Inferior parietal cortex (tissue), 1 donor: ENCODE results near the gene SPACA5.
A peak's percentile ranks its signal among the peaks of the same experiment; 100 is the strongest.
"Not testable (repeated sequence)": the region's sequence is repeated elsewhere in the genome, so short reads cannot be mapped to it uniquely, and the experiment has no call there.

ENCODE experiments used
- DNase-seq: peaks from one replicate; pipeline ENCODE4 v3.0.0-alpha.2; 2016; ENCODE audit errors: extremely low spot score

SPACA5 gene

DNA sequence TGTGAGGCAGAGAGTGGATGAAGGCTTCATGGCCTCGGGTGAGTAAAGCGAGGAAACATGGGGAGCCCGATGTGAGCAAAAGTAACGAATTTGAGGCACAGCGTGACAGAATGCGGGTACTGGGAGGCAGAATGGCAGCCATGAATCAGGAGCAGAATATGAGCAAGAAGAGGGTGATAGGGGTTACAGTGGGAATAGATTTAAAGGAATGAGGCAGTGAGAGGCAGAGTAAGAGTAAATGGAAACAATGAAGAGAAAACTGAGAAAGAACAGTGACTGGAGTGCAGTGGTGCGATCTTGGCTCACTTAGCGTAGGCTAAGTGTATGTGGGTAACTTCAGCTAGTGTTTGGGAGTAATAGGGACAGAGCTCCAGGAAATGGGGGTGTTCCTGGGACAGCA lies at the start of gene SPACA5:
Gene SPACA5 (plus strand): TSS at position 301 of the 400 bp plus-strand sequence. CDS start 815 bp downstream, outside the sequence.
- not testable (repeated sequence) for DNase-seq

GRCh38 chrX:47958206-47958605 lies 48.6 kb upstream of the SPACA5 start:
- DNase-seq, result not testable (repeated sequence)

GRCh38 chrX:47958761-47959342 lies 47.9 kb upstream of the SPACA5 start:
- DNase-seq, result peak; percentile 1

DNA sequence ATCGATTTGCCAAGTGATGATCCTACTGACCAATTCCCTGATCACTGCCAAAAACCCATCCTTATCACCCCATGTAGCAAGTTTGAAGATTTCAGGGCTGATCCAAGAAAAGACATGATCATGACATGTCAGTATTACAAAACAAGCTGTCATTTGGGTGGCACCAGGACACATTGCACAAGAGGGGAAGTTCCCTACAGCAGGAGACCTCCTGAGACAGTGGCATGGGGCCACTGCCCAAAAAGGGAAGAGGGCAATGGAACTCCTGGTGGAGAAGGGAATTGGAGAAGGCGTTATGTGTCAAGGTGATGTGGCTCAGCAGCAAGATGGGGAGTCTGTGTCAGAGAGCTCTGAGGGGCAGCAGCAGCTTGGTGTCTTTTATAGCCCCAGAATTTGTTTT lies 46.4 kb upstream of the SPACA5 start:
- DNase-seq, result no peak

DNA sequence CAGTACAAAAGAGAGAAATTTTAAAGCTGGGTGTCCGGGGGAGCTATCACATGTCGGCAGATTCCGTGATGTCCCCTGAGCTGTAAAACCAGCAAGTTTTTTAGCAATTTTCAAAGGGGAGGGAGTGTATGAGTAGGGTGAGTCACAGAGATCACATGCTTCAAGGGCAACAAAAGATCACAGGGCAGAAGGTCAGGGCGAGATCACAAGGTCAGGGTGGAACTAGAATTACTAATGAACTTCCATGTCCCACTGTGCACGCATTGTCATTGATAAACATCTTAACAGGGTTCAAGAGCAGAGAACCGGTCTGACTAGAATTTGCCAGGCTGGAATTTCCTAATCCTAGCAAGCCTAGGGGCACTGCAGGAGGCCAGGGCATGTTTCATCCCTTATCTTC lies 45.0 kb upstream of the SPACA5 start:
- DNase-seq, result not testable (repeated sequence)

- DNase-seq, result not testable (repeated sequence)
These were observed 41.3 kb upstream of the SPACA5 start for GRCh38 chrX:47965526-47965925.

DNA sequence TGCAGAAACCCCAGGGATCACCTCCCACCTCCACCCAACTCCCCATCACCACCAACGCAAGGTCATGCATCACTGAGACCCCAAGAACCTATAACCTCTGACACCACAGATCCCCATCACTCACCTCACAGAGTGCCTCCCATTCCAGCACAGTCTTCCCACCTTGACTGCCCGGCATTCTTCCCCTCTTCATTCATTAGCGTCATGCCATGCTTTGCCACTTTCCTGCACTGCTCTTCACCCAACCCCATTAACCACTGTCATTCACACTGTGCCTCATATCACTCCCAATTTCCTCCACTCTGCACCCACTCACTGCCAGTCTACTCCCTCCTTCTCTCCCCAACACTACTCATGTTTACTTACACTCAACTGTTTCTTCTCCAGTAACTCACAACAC lies 33.6 kb upstream of the SPACA5 start:
- no peak for DNase-seq

- DNase-seq, result no peak
These were observed 30.3 kb upstream of the SPACA5 start for GRCh38 chrX:47976254-47977151.

- DNase-seq, result no peak
These were observed 15.3 kb upstream of the SPACA5 start for GRCh38 chrX:47991263-47992094.

DNA sequence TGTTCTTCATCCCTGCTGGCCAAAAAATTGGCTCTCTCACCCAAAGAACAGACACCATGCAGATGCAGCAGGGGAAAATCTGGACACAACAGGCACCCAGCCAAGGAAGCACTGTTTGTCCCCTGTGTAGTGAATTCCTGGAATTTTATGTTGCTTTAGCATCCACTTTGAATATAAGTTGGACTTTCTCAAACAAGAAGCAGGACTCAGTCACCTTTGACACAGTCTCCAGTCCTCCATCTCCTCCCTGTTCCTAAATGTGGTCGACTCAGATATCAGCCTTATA lies 14.8 kb upstream of the SPACA5 start:
- DNase-seq, result no peak

- DNase-seq, result no peak
These were observed 14.1 kb upstream of the SPACA5 start for GRCh38 chrX:47992669-47993068.

GRCh38 chrX:48001260-48001659 lies 5.5 kb upstream of the SPACA5 start:
- no peak for DNase-seq

DNA sequence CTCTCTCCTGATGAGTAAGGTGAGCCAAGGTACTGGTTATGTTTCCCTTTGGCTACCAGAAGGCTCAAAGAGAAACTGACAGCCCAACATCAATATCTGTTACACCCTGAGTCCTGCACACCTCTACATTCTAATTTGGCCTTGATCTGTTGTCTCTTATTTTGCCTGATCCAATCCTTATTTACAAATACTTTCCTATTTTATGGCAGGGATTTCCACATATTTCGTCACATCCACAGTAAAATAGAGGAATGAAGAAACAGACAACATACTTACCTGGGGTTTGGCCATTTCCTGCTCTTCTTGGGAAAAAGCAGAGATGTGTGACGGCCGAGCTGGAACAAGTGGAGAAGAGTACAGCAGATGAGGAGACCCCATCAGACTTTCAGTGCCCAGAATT lies 4.5 kb upstream of the SPACA5 start:
- DNase-seq, result no peak

DNA sequence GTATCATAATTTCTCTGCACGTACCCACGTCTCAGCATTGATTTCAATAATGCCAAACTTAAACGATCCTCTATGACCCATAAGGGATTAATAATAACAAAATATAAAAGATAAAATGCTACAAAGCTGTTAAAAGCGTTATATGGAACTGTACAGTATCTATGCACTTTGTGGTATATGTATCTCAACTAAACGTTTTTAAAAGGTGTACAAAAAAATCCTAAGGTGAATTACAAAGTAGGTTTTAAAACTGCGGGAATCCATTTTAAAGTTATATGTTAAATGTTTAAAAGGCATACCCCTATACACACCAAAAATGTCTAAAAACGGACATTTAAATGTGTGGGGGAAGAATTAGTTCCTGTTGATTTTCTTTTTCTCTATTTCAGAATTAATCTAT lies 3.9 kb upstream of the SPACA5 start:
- DNase-seq, result no peak

- no peak for DNase-seq
These were observed 3.4 kb upstream of the SPACA5 start for GRCh38 chrX:48003367-48003757.

DNA sequence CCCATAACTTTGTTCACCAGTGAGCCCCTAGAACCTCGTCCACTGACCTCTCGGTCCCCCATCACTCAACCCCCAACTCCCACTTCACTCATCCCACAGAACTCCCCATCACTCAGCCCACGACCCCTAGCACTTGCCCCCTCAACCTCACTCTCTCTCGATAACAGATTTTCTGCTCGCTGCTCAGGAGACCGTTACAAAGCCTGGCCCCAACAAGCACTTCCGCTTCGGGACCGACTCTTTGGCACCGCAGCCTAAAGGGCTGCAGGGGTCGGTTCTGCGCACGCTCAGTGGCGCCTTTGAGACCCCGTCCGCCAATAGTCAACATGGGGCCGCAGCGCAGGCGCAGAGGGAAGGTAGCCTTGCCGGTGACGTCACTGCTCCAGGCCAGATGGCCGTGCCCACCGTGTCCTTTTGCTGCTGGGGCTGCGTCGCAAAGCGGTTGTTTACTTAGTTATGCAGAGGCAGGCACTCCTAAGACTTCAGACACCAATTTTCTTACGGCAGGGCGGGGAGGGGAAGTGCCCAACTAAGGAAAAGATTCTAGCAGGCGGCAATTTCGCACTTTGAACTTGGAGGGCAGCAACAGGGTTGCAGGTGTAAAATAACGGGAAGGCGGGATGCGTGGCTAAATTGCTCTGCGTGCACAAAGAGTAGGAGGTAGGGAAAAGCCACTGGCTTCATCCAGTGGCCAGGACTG lies 2.9 kb upstream of the SPACA5 start, which contains the start of gene ZNF182:
Gene ZNF182 (minus strand): TSS at position 232 of the 700 bp plus-strand sequence. CDS start 1,380 bp downstream, outside the sequence.
- DNase-seq, result peak; percentile 89

DNA sequence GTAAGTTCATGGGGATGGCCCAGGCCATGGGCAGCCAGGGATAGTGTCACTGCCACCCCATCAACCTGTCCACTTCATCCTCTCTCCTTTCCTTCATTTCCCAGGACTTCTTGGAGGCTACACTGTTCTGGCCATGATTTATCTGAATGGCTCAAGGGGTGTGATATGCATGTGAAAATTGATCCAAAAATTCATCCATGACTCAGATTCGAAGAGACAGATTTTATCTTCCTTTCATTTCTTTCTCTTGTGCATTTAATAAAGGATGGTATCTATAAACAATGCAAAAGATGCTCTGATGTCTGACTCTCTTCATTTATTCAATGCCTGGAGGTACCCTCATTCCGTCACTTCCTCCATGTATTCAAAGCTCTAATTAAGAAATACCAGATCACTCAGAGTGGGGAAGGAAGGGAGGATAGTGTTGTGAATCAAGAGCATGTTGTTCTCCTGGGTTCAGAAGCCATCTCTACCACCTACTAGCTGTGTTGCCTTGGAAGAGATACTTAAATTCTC lies 2.7 kb downstream of the SPACA5 start:
- not testable (repeated sequence) for DNase-seq

DNA sequence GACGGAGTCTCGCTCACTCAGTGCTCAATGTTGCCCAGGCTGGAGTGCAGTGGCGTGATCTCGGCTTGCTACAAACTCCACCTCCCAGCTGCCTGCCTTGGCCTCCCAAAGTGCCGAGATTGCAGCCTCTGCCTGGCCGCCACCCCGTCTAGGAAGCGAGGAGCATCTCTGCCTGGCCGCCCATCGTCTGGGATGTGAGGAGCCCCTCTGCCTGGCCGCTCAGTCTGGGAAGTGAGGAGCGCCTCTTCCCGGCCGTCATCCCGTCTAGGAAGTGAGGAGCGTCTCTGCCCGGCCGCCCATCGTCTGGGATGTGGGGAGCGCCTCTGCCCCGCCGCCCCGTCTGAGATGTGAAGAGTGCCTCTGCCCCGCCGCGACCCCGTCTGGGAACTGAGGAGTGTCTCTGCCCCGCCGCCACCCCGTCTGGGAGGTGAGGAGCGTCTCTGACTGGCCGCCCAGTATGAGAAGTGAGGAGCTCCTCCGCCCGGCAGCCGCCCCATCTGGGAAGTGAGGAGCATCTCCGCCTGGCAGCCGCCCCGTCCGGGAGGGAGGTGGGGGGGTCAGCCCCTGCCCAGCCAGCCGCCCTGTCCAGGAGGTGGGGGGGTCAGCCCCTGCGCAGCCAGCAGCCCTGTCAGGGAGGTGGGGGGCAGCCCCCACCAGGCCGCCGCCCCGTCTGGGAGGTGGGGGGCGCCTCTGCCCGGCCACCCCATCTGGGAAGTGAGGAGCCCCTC lies 10.0 kb downstream of the SPACA5 start:
- DNase-seq, result not testable (repeated sequence)

DNA sequence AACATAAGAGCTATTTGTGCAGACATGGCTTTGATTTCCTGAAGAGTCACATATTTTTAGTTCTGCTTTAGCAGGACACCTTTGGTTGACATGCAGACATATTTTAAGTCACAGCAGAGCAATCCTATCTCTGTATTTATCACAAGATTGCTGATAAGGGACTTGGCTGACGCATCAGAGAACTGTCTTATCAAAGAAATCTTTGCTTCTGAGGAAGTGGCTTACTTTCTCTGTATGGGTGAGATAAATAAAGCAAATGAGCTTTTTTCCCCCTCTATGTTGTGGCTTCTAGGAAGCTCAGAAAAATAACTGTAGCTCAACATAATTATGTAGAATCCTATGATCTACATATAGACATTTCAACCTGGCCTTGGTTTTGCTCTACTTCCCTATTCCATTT lies 13.1 kb downstream of the SPACA5 start:
- not testable (repeated sequence) for DNase-seq

- DNase-seq, result not testable (repeated sequence)
These were observed 13.7 kb downstream of the SPACA5 start for GRCh38 chrX:48020472-48020871.
